ENCODE results near the gene ATP5F1C. TPM values are rescaled to one million over a fixed set of nuclear protein-coding genes. Genes with fewer than 3 reads are reported as not detected.

ATP5F1C gene
- total RNA-seq, 1 experiment from 2014 or later = 189 TPM

GRCh38 chr10:7766241-7766640 is 21.7 kb upstream of the ATP5F1C start:
- no TSS peak for BruUV-seq (replicated peaks)
- ChIA-PET POLR2A (no interaction called here), CTCF (no interaction called here)
- Histone ChIP-seq H3K27me3 (ENCODE audit: control insufficient read depth, insufficient read depth, low read length) (no peaks in the 10 kb centered on the region), H3K36me3 (ENCODE audit: control insufficient read depth, insufficient read depth, low read length) (peaks cover 16% of the 10 kb centered on the region), H3K4me1 (ENCODE audit: control insufficient read depth, insufficient read depth, low read length) (no peaks in the 10 kb centered on the region), H3K27ac (ENCODE audit: low read length) (no peak overlapping the region), H3K4me3 (ENCODE audit: low read depth in 2 of 2, low read length in 2 of 2) (no peak overlapping the region), H3K9me3 (ENCODE audit: control insufficient read depth, insufficient read depth, low read depth, low read length) (no peaks in the 10 kb centered on the region)
- no peak for TF ChIP-seq POLR2AphosphoS5 (IDR thresholded peaks at IDR 0.05; ENCODE audit: low read depth, low read length)
- no peak for TF ChIP-seq SIN3A (IDR thresholded peaks at IDR 0.05; ENCODE audit: borderline replicate concordance, insufficient read depth, low read depth, low read length)
- no peak for TF ChIP-seq TCF7L2 (IDR thresholded peaks at IDR 0.05; ENCODE audit: low read depth, low read length)
- TF ChIP-seq REST (IDR thresholded peaks at IDR 0.05; ENCODE audit: insufficient read depth in 1 of 2, low read depth in 2 of 2, low read length in 1 of 2) = no peak
- no peak for TF ChIP-seq CTCF (IDR thresholded peaks at IDR 0.05)
- DNase-seq (ENCODE audit: low read depth, low spot score) (no peak), ATAC-seq (no peak)
- intact Hi-C loops (cut with micrococcal nuclease; ENCODE audit: unreplicated experiment) (no loop called here), in situ Hi-C loops (cut with HindIII; ENCODE audit: low pct_unique_long_range_greater_than_20kb, low sequenced_read_pairs) (no loop called here)

GRCh38 chr10:7767209-7767608 is 20.8 kb upstream of the ATP5F1C start:
- Histone ChIP-seq H3K27ac (ENCODE audit: low read length) (no peak overlapping the region), H3K36me3 (ENCODE audit: control insufficient read depth, insufficient read depth, low read length) (peaks cover 15% of the 10 kb centered on the region), H3K9me3 (ENCODE audit: control insufficient read depth, insufficient read depth, low read depth, low read length) (no peaks in the 10 kb centered on the region), H3K4me1 (ENCODE audit: control insufficient read depth, insufficient read depth, low read length) (no peaks in the 10 kb centered on the region), H3K27me3 (ENCODE audit: control insufficient read depth, insufficient read depth, low read length) (no peaks in the 10 kb centered on the region), H3K4me3 (ENCODE audit: low read depth in 2 of 2, low read length in 2 of 2) (no peak overlapping the region)
- ChIA-PET POLR2A (no interaction called here), CTCF (no interaction called here)
- ATAC-seq (no peak), DNase-seq (ENCODE audit: low read depth, low spot score) (no peak)
- in situ Hi-C loops (cut with HindIII; ENCODE audit: low pct_unique_long_range_greater_than_20kb, low sequenced_read_pairs) = no loop called here
- BruUV-seq (replicated peaks) = no TSS peak
- intact Hi-C loops (cut with micrococcal nuclease; ENCODE audit: unreplicated experiment) = no loop called here
- TF ChIP-seq TCF7L2 (IDR thresholded peaks at IDR 0.05; ENCODE audit: low read depth, low read length) (no peak), SIN3A (IDR thresholded peaks at IDR 0.05; ENCODE audit: borderline replicate concordance, insufficient read depth, low read depth, low read length) (no peak), POLR2AphosphoS5 (IDR thresholded peaks at IDR 0.05; ENCODE audit: low read depth, low read length) (no peak), REST (IDR thresholded peaks at IDR 0.05; ENCODE audit: insufficient read depth in 1 of 2, low read depth in 2 of 2, low read length in 1 of 2) (no peak), CTCF (IDR thresholded peaks at IDR 0.05) (no peak)
